22Rv1 (cell line): ENCODE measurements around the gene CCDC102A.

Source experiments
- H3K27ac ChIP-seq: fragments of 450-650 bp; 2 replicates; pipeline ENCODE4 v1.5.1; 2017
- ZFX ChIP-seq: fragments of 450-650 bp; IDR thresholded peaks from 2 replicates; pipeline ENCODE4 v1.6.1; 2017; ENCODE audit warnings: antibody characterized with exemption, borderline replicate concordance
- TF ChIP-seq, protein P1 (sequence below): fragments of 450-650 bp; IDR thresholded peaks from 2 replicates; pipeline ENCODE4 v1.5.1; 2017; ENCODE audit warnings: mild to moderate bottlenecking

CCDC102A gene

GRCh38 chr16:57537194-57537505 lies 779 bp upstream of the CCDC102A start:
- no peak overlapping the region for H3K27ac ChIP-seq
- TF ChIP-seq, protein P1, sequence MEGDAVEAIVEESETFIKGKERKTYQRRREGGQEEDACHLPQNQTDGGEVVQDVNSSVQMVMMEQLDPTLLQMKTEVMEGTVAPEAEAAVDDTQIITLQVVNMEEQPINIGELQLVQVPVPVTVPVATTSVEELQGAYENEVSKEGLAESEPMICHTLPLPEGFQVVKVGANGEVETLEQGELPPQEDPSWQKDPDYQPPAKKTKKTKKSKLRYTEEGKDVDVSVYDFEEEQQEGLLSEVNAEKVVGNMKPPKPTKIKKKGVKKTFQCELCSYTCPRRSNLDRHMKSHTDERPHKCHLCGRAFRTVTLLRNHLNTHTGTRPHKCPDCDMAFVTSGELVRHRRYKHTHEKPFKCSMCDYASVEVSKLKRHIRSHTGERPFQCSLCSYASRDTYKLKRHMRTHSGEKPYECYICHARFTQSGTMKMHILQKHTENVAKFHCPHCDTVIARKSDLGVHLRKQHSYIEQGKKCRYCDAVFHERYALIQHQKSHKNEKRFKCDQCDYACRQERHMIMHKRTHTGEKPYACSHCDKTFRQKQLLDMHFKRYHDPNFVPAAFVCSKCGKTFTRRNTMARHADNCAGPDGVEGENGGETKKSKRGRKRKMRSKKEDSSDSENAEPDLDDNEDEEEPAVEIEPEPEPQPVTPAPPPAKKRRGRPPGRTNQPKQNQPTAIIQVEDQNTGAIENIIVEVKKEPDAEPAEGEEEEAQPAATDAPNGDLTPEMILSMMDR, result no peak
- no peak for TF ChIP-seq ZFX

- no peak for TF ChIP-seq ZFX
- TF ChIP-seq, protein P1, result peak; percentile 9; the same call in 1 of the 2 replicates
- H3K27ac ChIP-seq, result no peak overlapping the region
Observed at GRCh38 chr16:57535680-57536305, 578 bp downstream of the CCDC102A start.

DNA sequence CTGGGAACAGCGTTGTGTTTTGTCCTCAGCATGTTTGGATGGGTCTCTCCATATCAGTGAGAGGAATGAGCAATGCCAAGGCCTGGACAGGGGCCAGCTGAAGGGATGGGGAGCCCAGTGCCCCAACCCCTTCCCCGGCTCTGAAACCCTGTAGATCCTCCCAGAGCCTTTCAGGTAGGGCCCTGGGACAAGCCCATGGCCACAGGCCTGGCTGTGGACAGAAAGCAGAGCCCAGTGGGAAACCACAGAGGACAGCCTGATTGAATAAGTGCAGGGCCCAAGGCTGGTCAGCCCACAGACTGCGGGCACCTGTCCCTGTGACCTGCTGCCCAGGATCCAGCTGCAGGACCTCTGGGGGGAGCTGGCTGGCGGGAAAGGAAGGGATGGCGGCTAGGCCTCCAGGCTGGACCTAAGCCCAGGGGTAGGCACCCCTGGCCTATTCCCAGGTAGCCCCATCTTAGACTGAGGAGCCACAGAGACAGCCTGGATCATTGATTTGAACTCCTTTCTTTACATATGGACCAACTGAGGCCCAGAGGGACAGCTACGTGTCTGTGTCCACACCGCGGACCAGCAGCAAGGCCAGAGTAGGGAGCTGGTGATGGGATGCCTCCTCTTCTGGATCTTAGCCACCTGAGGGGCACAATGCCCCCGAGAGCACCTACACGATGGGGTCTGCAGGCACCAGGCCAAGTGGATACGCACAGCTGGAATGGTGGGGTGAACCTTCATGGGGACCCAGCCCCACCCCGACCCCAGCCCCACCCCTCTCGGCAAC lies 1.3 kb downstream of the CCDC102A start:
- TF ChIP-seq, protein P1, result no peak
- no peak for TF ChIP-seq ZFX
- no peak overlapping the region for H3K27ac ChIP-seq

DNA sequence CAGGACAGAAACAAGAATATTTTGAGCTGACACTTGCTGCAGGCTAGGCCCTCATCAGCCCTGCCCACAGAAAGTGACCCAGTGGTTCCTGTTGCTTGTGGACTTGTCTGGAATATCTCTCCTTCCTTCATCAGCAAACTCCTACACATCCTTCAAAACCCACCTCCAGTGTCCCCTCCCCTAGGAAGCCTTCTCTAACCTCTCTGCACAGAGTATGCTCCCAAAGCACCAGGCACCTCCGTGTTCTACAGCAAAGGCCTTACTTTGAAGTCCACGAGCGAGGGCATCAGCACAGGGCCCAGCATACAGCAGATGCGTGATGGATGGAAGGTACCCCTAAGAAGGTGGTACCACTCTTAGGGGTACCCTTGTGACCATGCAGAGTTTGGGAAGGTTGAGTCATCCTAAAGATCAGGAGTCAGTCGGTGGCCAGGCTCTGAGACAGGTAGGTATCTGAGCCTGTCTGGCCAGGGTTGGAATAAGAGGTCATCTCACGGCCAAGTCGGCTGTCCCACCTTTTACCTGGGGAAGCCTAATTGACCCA lies 2.0 kb downstream of the CCDC102A start:
- no peak for TF ChIP-seq ZFX
- TF ChIP-seq, protein P1, result no peak

GRCh38 chr16:57533431-57534336 lies 2.7 kb downstream of the CCDC102A start:
- H3K27ac ChIP-seq, result no peak overlapping the region

More for the DNA sequence above, 2.0 kb downstream of the CCDC102A start:
- H3K27ac ChIP-seq, result no peak overlapping the region

DNA sequence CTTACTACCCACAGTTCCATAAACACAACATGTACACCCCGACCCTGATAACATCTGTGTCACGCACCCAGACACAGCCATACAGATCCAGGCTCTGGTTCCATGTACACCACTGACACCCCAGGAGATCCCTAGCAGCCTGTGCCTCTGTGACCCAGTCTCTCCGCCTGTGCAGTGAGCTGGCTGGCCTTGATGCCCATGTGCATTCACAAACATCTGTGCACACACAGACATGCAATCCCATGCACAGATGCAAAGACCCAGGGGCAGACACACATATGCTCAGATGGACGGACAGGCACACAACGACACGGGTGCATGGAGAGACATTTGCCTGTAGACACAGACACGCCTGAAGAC lies 4.1 kb downstream of the CCDC102A start:
- H3K27ac ChIP-seq, result no peak overlapping the region
- TF ChIP-seq ZFX, result no peak
- TF ChIP-seq, protein P1, result no peak

More at GRCh38 chr16:57533431-57534336, 2.7 kb downstream of the CCDC102A start:
- TF ChIP-seq, protein P1, result no peak
- no peak for TF ChIP-seq ZFX
